ENCODE data around the gene KRTAP5-2. TPM values are rescaled to one million over a fixed set of nuclear protein-coding genes. Genes with fewer than 3 reads are reported as not detected.
"Not testable (repeated sequence)": the region's sequence is repeated elsewhere in the genome, so short reads cannot be mapped to it uniquely, and the experiment has no call there.

KRTAP5-2 gene
- polyA plus RNA-seq, 1 donor = 0.38 TPM

DNA sequence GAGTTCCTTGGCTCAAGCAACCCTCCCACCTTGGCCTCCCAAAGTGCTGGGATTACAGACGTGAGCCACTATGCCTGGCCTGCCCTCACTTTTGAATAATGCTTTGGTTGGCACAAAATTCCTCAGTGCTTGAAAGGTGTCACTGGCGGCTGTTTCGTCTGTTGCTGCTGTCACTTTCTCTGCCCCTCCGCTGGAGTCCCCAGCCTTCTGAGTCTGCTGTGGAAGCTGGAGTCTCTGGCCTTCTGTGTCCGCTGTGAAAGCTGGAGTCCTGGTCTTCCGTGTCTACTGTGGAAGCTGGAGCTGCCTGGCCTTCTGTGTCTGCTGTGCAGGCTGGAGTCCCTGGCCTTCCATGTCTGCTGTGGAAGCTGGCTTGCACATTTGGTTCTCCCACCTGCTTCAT lies 8.1 kb downstream of the KRTAP5-2 start:
- DNase-seq (ENCODE audit: low read depth) = no peak

DNA sequence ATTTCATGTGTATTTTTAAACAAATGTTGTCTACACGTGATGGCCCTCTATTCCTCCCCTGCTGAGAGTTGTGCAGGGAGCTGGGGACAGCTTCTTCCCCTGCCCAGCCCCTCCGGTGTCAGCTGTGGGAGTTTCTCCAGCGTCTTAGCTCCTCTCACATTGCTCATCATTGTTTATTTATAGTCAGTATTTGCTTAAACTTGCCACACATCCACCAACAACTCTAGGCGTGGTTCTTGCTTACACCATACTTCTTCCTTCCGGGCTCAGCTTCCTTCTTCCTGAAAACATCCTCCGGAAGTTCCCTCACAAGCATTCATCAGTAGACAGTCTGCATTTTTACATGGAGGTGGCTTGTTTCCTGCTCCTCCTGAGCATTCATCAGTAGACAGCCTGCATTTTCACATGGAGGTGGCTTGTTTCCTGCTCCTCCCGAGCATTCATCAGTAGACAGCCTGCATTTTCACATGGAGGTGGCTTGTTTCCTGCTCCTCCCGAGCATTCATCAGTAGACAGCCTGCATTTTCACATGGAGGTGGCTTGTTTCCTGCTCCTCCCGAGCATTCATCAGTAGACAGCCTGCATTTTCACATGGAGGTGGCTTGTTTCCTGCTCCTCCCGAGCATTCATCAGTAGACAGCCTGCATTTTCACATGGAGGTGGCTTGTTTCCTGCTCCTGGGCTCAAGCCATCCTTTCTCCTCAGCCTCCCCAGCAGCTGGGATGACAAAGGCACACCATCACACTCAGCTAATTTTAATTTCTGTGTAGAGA lies 8.7 kb downstream of the KRTAP5-2 start:
- not testable (repeated sequence) for DNase-seq (ENCODE audit: low read depth)

DNA sequence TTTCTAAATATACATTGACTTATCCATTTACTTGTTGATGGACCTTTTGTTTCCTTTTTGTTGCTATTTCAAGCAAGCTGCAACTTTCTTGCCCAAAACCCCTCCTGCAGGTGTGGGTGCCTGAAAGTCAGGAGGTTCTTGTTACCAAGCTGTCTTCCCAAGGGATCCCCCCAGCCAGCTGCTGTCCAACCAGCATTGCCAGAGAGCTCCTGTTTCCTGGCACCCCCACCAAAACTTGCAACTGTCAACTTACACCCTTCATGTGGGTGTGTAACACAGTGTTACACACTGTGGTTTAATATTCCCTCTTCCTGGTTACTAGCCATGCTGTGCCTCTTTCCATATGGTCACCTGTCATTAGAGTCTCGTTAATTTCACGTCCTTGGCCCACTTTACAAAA lies 11.4 kb downstream of the KRTAP5-2 start:
- DNase-seq (ENCODE audit: low read depth) = no peak

DNA sequence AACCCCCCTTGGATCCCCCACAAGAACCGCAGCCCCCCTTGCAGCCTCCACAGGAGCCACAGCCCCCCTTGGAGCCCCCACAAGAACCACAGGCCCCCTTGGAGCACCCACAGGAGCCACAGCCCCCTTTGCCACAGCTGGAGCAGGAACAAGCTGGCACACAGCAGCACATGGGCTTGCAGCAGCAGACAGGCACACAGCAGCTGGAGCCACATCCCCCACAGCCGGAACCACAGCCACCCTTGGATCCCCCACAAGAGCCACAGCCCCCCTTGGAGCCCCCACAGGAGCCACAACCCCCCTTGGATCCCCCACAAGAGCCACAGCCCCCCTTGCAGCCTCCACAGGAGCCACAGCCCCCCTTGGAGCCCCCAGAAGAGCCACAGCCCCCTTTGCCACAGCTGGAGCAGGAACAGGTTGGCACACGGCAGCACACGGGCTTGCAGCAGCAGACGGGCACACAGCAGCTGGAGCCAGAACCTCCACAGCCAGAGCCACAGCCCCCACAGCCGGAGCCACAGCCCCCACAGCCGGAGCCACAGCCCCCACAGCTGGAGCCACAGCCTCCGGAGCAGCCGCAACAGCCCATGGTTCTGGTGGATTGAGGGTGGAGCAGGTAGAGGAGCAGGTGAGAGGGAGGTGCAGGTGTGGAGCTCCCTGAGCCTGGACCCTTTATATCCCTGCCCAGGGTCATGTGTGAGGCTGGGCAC lies 13.3 kb downstream of the KRTAP5-2 start, which contains the start of gene KRTAP5-1:
KRTAP5-1 (minus strand) TSS at position 623 of the 710 bp plus-strand sequence; CDS start at position 589, 34 bp downstream.
- not testable (repeated sequence) for DNase-seq (ENCODE audit: low read depth)

DNA sequence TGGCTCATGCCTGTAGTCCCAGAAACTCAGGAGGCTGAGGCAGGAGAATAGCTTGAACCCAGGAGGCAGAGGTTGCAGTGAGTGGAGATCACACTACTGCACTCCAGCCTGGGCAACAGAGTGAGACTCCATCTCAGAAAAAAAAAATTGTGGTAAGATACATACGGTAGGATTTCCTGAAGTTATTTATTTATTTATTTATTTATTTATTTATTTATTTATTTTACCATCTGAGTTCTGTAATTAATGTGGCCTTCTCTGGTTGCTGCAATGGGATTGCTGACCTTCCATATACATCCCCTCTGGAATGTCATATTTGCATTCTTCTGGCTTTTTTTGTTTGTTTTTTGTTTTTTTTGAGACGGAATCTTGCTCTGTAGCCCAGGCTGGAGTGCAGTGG lies 15.2 kb downstream of the KRTAP5-2 start:
- DNase-seq (ENCODE audit: low read depth) = not testable (repeated sequence)

DNA sequence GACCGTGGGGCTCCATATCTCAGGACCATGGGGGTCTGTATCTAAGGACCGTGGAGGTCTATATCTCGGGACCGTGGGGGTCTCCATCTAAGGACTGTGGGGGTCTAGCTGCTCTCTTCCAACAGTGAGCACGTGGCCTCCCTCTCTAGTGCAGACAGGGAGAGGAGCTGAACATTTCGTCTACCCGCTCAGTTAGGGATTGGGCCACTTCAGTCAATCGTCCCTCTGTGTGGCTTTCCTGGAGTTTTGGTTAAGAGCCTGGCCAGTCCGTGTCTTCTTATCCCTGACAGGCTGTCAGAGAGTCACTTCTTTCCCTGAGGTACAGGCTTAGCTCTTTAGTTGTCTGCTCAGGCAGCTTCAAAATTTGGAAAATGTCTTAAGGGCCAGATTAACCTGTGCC lies 16.1 kb downstream of the KRTAP5-2 start:
- DNase-seq (ENCODE audit: low read depth) = no peak

DNA sequence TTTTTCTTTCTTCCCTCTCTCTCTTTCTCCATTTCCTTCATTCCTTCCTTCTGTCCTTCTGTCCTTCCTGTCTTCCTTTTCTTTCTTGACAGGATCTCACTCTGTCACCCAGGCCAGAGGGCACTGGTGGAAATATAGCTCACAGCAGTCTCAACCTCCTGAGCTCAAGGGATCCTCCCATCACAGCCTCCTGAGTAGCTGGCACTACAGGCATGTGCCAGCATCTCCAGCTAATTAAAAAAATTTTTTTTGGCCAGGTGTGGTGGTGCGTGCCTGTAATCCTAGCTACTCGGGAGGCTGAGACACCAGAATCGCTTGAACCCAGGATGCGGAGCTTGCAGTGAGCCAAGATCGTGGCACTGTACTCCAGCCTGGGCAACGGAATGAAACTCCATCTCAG lies 21.3 kb downstream of the KRTAP5-2 start:
- DNase-seq (ENCODE audit: low read depth) = no peak

DNA sequence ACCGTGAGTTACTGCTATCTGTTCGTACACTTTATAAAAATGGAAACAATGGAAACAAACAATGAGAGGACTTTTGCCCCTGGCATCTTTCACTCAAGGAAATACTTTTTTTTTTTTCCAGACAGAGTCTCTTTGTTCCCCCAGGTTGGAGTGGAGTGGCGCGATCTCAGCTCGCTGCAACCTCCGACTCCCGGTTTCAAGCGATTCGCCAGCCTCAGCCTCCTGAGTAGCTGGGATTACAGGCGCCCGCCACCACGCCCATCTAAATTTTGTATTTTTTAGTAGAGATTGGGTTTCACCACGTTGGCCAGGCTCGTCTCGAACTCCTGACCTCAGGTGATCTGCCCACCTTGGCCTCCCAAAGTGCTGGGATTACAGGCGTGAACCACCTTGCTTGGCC lies 22.3 kb downstream of the KRTAP5-2 start:
- DNase-seq (ENCODE audit: low read depth) = not testable (repeated sequence)

DNA sequence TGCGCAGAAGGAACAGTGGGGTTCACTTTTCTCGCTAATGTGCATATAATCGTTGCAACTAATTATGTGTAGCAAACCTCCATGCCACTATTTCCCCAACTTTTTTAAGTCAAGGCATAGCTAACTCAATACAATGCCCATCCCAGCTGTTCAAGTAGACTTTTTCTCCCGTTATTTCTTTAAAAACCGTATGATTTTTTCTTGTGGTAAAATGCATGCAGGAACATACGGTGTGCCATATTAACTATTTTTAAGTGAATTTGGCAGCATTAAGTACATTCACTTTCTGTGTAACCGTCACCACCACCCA lies 23.2 kb downstream of the KRTAP5-2 start:
- DNase-seq (ENCODE audit: low read depth) = no peak

DNA sequence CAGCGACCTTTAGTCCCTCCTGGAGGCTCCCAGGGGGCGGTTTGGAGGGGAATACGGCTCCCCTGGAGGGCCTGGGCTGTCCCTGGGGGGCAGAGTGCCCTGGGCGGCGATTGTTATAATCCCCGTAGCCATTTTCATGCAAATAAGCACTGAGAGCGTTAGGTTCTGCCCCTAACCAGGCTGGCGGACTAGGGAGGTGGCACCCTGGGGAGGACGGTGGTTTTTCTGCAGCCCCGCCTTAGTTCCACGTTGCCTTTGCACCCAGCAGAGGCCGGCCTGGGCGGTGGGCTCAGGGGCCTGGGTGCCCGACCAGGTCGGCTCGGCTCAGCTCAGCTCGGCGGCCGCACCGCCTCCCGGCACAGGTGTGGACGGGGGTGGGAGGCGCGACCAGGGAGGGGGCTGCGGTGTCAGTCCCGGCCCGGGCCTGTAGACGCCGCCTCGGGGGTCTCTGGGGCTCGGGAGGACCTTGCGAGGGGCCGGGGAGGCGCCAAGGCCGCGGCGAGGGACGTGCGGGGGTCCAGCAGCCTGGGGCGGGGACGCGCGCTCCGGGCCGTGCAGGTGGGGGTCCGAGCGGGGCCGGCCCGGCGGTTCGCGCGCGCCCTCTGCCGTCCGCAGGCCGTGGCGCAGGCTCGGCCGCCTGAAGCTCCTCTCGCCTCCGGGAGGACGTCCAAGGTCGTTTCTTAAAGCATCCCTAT lies 23.7 kb downstream of the KRTAP5-2 start:
- no peak for DNase-seq (ENCODE audit: low read depth)

DNA sequence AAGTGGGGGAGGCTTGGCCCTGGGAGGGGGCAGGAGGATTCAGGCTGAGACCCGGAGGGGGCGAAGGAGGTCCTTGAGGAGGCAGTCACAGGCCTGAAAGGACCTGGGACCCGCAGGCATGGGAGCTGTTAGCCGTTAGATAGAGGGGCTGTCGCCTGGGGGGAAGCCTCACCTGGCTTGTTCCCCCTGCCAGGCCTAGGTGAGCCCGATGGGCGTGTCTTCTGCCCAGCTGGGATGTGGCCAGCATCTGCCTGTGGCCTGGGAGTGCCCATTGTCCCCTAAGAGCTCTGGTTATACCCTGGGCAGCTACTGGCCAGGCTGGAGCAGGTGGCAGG lies 24.2 kb downstream of the KRTAP5-2 start:
- no peak for DNase-seq (ENCODE audit: low read depth)

DNA sequence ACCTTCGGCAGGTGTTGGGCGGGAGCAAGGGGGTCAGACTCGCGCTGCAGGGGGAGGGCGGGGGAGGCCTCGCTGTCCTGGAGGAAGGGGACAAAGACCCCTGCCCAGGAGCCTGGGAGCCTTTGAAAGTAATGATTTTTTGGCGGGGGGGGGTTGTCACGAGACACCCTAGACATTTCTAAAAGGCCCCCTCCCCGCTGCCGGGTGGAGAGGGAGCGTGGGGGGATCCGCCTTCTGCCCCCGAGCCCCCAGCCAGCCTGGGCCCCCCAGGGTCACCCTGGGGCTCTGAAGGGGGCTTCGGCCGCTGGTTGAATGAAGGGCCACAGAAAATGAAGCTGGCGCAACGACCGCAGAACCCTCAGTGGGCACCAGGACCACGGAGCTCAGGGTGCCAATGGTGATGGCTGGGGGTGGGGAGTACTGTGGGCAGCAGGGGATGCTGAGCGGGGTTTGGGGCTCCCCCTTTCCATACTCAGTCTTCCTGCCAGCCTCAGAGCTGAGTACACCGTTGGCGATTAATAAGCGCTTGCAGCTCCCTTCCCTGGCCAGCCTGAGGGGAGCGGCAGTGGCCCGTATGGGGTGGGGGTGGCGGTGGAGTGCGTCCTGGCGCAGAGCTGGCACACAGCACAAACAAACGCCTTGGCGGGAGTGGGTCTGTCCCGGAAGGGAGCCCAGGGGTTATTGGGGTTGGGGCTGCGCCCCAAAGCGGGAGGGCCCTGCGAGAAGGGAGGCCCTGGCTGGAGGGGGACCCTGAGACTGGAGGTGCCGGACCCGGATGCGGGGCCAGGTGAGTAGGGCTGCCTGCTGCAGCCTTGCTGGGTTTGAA lies 24.8 kb downstream of the KRTAP5-2 start:
- no peak for DNase-seq (ENCODE audit: low read depth)

DNA sequence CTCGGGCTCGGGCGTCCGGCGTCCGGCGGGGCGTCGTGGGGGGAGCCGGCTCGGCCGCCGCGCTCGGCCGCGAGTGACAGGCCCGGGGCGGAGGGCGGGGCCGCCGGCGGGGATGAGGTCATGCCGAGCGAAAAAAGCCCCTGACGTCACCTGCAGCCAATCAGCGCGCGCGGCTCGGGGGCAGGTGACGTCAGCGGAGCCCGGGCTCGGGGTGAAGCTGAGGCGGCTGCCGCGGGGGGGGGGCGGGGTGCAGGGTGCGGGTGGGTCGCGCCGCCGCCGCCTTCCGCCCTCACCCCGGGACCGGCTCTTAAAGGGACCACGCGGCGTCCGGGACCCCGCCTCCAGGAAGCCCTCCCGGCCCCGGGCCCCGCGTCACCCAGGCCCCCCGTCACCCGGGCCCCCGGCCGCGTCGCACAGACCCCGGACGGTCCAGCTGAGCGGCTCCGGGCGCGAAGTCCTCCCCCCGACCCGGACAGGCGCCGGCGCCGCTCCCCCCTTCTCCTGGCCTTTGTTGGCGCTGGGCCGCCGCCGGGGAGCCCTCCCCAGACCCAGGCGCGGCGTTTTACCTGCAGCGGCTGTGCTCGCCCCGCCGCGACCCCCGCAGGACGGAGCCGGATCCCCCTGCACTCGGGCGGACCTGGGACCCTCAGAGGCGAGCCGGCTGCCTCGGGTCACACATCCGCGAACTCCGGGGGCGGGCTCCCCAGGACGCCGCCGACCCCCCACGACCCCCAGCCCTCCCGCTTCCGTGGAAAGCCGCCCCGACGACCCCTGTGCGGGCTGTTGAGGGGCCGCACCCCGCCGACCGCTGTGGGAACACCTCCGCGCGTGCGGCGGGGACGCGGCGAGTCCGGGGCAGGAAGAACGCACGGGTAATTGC lies 25.7 kb downstream of the KRTAP5-2 start, which contains the start of gene DUSP8:
DUSP8 (minus strand) TSS at position 75 of the 880 bp plus-strand sequence. CDS start 6,445 bp downstream, outside the sequence.
- peak; percentile 48 for DNase-seq (ENCODE audit: low read depth)

DNA sequence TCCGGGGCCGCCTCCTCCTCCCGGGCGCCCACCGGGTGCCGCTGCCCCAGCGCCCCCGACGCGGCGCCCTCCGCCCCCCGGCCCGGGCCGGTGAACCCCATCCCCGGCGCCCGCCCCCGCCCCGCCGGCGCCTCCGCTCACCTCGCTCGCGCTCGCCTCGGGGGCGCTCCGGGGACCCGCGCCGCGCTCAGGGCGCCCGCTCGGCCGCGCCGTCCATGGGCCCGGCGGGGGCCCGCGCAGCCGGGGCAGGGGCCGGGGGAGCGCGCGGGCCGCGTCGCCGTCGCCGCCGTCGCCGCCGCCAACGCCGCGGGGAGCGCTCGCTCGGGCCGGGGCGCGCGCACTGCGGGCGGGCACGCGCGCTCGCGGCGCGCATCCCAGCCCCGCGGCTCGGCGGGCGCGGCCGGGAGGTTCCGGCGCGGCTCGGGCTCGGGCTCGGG lies 26.3 kb downstream of the KRTAP5-2 start:
- DNase-seq (ENCODE audit: low read depth) = no peak

DNA sequence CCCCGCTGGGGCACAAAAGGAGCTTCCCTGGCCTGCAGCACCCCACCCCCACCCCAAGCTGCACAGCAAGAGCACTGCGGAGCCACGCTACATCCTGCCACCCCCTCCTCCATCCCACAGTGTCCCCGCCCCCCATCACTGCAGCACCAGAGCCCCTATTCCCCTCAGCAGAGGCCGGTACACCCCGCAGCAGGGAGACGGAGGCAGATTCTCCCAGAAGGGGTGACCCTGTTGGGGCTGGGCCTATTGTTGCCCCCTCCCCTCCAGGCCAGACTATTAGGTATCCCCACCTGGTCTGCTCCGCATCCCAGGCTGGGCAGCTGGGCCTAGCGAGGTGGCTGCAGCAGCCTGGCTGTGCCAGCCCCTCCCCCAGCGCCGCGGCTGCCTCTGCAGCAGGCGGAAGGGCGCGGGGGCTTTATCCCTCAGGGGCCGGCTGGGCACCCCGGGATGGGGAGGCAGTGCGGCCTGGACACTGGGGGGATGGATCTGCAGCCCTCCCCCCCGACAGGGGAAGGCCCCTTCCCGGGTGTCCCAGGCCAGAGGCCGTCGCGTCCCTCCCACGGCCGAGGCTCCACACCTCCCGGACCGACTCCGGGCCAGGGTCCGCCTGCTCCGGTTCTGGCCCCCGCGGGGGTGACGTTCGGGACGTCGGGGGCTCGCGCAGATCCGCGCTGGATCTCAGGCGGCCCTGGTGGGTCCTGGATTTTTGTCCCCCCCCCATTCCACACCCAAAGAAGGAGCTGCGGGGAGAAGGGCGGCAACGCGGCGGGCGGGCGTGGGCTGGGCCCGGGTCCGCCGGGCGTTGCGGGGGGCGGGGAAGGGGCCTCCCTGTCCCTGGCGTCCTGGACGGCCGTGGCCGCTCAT lies 27.0 kb downstream of the KRTAP5-2 start:
- no peak for DNase-seq (ENCODE audit: low read depth)

DNA sequence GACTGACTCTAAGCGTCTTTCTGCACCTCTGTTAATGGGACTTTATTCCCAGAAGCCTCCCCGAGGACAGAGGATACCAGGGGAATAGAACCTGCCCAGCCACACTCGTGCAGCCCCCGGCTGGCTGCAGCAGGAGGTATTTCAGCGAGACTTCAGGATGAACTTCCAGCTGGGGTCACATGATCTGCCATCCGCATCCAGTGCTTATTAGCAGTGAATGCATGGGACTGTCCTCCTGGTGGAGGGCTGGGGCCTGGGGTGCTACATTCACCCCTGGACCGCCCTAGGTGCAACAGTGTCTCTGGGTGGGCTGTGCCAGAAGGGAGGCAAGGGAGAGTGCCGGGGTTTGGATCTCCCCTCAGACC lies 27.6 kb downstream of the KRTAP5-2 start:
- DNase-seq (ENCODE audit: low read depth) = no peak

DNA sequence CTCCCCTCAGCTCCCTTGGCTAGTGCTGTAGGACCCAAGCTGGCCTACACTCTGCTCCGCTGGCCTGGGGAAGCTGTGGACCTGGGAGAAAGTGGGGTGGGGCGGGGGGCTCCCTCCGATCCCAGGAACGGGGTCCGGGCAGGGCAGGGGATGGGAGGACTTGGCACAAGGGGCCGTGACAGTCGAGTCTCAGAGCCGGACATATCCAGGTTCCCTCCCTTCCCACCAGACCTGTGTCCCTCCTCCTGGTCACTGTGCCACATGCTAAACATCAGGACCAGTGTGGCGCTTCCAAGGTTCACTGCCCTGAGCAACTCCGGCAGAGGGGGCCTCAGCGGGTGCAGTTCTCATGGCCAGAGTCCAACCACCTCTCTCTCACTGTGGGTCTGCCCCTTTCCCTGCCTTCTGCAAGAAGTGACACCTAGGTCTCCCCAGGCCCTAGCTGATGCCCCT lies 28.1 kb downstream of the KRTAP5-2 start:
- DNase-seq (ENCODE audit: low read depth) = no peak

DNA sequence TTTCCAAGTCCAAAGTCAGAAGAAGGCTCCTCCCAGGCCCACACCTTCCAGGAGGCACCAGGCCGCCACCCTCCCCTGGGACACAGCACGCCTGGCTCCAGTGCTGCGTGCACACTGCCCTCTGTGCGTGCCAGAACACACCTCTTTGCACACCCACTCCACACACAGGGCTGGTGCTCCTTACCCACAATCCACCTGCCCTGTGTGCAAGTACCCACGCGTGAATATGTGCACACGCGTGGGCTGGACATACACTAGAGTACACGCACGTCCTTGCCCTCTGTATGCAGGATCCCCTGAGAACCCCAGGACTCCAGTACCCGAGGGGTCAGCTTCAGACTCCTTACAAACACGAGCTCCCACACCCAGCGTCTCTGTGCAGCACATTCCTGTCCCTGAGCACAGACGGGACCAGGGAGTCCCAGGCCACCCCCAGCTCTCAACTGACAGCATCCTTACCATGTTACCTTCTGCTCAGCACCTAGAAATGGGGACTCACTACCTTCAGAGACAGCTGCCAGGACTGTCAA lies 28.8 kb downstream of the KRTAP5-2 start:
- DNase-seq (ENCODE audit: low read depth) = no peak

DNA sequence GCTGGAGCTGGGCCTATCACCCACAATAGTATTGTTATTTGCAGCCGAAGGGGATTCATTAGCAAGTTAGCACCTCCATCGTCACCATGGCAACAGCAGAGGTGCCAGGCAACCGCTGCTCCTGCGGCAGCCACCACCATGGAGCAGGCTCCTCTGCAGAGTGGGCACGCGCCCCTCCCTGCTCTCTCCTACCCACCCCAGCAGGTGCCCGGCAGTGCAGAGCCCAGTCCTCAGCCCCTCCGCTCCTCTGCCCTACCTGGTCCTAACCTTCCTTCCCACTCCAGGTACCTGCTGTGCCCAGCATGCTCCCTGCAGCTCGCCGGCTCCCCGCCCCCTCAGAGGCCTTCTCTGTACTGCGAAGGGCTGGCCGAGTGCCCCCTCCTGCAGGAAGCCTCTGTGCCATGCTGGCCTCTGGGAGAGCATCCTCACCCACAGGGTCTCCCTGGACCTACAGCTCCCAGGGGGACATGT lies 29.6 kb downstream of the KRTAP5-2 start:
- no peak for DNase-seq (ENCODE audit: low read depth)

Measured in forelimb muscle (tissue), 1 donor.